Astrocyte (in vitro differentiated cells and primary cell): ENCODE results near the gene DPF3.

Experiments
- CTCF ChIP-seq: IDR thresholded peaks from 2 replicates; pipeline ENCODE4 v1.5.1; 2011; ENCODE audit warnings: low read depth, mild to moderate bottlenecking, inconsistent platforms, low read length, moderate library complexity; ENCODE audit not compliant: insufficient read depth
- EZH2 ChIP-seq: IDR thresholded peaks from 2 replicates; pipeline ENCODE4 v1.6.1; 2012; ENCODE audit warnings: mild to moderate bottlenecking, low read length, inconsistent platforms; ENCODE audit not compliant: insufficient read depth

- TF ChIP-seq CTCF (no peak), EZH2 (no peak)
These were observed 46.2 kb downstream of the DPF3 start for GRCh38 chr14:72847721-72848120.
